ENCODE results near the gene RNF149.
"Not testable (repeated sequence)": the region's sequence is repeated elsewhere in the genome, so short reads cannot be mapped to it uniquely, and the experiment has no call there.

RNF149 gene

DNA sequence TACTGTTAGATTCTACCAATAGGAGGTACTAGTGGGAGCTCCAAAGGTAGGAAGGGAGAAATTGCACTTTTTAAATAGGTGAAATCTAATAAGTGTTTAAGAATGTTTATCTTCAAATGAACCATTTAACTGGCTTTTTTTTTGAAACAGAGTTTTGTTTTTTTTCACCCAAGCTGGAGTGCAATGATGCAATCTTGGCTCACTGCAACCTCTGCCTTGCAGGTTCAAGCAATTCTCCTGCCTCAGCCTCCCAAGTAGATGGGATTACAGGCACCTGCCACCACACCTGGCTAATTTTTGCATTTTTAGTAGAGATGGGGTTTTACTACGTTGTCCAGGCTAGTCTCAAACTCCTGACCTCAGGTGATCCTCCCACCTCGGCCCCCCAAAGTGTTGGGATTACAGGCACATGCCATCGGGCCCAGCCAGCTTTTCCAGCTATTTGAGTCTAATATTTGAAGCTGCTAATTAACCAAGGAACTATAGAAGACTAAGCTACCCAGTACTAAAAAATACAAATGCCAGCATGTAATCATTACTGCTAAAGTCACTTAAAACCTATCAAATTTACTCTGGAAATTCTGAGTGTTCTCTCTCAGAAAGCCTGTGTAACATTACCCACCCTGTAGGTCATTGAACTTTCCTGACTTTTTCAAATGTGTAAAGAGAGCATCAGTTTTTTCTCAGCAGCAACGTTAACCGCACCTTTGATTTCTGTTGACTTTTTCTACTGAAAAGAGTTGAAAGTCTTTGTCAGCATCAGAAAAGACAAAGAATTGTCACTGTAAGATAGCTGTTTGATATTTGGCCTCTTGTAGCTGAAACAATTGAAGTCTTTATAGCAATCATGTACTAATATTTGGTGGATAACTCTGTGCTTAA is 24.6 kb upstream of the RNF149 start:
- DNase-seq (ENCODE audit: low read depth in 4 of 4, low spot score in 1 of 4): no peak

DNA sequence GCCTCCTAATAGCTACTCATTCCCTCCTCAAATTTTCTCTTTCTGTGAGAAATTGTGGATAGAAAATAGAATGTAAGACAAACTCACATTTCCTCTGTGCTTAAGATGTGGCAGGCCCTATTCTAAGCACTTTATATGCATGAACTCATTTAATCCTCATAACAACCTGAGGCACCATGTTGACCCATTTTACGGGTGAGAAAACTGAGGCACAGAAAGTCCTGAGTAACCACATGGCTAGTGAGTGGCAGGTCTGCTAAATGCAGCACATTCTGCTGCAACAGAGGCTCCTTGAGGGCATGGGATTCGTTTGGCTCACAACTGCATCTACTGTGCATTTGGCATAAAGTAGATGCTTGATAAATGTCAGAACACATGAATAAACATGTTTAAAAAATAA is 22.7 kb upstream of the RNF149 start:
- DNase-seq (ENCODE audit: low read depth in 4 of 4, low spot score in 1 of 4): no peak

DNA sequence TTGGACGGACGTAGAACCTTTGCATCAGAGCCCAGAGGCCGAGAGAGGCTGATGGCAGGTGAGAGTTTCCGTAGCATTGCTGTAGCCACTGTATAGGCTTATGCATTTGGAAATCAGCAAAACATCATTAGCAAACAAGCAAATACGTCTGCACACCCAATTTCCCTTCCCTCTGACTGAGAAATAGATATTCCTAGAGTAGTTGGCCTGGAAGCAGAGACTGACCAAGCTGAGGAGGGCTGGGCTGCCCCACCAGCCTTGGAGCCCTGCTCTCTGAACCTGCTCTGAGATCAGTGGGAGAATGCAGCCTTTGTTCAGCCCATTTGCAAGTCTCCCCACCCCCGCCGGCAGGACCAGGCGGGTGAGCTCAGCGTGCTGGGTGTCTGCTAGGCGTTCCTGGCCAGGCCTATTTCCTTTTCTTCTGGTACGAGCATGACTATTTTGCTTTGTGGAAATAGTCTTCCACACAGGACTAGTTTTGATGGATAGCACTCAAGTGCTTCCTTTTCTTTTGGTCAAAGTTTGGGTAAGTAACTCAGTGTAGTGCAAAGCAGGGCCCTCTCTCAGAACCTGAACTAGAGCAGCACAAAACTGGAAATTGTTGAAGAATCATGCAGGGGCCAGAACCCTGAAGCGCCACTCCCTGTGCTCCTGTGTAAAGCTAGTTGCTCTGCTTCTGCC is 21.9 kb upstream of the RNF149 start:
- DNase-seq (ENCODE audit: low read depth in 4 of 4, low spot score in 1 of 4): peak in 1 of 4 experiments; percentile 14

DNA sequence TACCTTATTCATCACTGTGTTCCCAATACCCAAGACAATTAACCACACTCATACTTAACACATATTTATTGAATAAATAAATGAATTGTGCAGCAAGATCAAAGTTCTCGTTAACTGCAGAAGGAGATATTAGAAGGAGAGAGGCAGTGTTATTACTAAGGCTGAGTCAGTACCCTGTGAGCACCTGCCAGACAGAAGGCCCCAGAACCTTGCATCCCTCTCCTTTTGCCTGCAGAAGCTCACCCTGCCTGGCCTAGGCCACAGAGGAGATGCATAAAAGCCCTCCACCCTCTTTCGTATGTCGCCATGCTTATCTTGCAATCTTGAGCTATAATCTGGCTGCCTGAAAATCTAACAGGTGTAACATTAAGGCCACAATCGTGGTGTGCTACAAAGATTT is 20.5 kb upstream of the RNF149 start:
- no peak for DNase-seq (ENCODE audit: low read depth in 4 of 4, low spot score in 1 of 4)

DNA sequence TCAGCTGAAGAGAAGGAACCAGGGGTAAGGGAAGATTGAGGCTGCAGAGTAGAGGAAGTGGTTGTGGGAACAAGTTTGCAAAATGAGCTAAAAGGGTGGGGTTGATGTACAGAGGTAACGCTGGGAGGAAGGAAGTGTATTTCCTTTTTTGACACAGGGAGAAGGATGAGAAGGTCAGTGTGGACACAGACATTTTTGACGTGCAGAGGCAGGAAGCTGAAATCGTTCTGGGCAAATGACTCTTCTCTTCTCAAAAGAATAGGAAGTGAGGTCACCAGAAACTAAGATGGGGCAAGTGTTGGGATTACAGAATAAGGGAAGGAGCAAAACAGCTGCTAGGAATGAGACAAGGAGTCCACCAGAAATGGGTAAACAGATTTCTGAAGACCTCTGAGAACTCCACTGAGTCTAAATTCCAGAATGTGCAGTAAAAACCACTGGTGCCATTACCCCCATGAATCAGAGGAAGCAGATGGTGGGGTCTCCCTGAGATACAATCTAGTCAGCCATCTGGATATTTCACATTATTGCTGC is 20.0 kb upstream of the RNF149 start:
- no peak for DNase-seq (ENCODE audit: low read depth in 4 of 4, low spot score in 1 of 4)

DNA sequence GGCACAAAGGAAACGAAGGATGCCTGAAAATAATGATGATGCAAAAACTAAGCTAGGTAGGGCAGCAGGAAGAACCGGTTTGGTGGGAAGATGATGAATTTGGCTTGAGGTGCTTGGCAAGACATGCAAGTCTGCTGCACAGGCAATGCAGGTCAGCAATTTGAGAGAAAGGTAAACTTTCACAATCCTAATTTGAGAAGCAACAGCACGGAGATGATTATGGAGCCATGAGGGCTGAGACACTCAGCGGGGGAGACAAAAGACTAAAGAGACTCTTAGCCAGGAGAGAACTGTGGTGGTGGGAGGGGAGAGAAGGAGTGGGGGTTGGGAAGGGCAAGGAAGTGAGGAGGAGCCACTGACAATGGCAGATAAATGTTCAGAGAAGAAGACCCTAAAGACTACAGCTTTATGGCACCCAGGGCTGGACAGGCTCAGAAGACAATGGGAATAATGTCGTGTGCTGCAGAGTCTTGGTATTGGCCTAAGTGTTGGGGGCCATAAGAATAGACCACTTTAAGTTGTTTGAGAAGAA is 19.4 kb upstream of the RNF149 start:
- no peak for DNase-seq (ENCODE audit: low read depth in 4 of 4, low spot score in 1 of 4)

DNA sequence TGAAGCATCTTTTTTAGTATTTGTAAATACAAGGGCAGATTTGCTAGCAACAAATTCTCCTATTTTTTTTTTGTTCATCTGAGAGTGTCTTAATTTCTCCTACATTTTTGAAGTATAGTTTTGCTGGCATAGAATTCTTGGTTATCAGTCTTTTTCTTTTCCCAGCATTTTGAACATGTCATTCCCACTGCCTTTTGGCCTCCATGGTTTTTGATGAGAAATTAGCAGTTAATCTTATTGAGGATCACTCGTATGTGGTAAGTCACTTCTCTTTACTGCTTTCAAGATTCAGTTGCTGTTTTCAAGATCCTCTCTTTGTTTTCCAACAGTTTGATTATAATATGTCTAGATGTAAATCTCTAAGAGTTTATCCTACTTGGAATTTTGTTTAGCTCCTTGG is 16.9 kb upstream of the RNF149 start:
- DNase-seq (ENCODE audit: low read depth in 4 of 4, low spot score in 1 of 4): no peak

DNA sequence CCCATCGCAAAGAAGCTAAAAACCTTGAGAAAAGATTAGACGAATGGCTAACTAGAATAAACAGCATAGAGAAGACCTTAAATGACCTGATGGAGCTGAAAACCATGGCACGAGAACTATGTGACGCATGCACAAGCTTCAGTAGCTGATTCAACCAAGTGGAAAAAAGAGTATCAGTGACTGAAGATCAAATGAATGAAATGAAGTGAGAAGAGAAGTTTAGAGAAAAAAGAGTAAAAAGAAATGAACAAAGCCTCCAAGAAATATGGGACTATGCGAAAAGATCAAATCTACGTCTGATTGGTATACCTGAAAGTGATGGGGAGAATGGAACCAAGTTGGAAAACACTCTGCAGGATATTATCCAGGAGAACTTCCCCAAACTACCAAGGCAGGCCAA is 8.1 kb upstream of the RNF149 start:
- not testable (repeated sequence) for DNase-seq (ENCODE audit: low read depth in 4 of 4, low spot score in 1 of 4)

DNA sequence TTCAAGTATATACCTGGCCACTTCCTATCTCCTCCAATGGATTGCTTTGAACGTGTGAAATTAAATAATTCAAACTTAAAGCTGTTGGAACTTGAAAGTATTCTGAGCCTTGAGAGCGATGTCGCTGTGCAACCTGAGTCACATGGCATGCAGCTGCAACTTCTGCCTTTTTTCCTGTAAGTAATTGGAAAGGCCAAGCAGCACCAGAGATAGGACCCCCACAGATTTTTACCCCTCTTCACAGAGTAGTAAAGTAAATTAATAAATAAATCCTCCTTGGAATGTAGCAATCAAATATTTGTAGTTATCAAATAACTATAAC is 3.2 kb upstream of the RNF149 start:
- DNase-seq (ENCODE audit: low read depth in 4 of 4, low spot score in 1 of 4): no peak

DNA sequence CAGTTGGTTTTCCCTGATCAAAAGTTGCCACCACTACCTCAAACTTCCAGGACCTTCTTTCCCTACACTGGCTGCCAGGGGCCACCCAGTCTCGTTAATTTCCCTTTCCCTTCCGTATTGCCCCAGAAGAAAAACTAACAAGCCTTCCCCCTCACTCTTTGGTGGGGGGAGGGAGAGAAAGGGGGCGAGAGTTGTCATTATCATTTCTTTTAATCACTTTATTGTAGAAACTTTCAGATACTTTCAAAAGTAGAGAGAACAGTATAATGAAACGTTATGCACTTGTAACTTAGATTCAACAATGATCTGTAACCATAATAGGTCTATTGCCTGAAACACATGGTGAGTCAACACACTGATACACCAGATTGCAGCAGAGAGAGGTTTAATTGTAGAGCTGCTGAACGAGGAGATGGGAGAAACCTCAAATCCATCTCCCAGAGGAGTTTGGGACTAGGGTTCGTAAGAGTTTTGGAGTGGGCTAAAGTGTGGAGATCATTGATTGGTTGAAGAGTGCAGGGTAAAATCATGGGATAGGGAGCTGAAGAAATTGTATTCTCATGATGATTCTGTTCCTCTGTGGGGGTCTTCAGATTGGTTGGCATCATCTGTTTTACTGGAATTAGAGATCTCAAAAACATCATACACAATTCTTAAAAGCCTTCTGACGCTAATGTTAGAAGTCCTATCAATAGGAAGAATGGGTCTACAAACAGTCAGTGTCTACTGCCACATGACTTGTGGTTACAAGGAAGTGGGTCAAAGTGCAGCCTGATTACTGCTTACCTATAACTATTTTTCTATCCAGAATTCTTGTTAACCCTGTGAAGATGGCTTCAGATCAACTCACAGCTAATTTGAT is 2.6 kb upstream of the RNF149 start:
- no peak for DNase-seq (ENCODE audit: low read depth in 4 of 4, low spot score in 1 of 4)

DNA sequence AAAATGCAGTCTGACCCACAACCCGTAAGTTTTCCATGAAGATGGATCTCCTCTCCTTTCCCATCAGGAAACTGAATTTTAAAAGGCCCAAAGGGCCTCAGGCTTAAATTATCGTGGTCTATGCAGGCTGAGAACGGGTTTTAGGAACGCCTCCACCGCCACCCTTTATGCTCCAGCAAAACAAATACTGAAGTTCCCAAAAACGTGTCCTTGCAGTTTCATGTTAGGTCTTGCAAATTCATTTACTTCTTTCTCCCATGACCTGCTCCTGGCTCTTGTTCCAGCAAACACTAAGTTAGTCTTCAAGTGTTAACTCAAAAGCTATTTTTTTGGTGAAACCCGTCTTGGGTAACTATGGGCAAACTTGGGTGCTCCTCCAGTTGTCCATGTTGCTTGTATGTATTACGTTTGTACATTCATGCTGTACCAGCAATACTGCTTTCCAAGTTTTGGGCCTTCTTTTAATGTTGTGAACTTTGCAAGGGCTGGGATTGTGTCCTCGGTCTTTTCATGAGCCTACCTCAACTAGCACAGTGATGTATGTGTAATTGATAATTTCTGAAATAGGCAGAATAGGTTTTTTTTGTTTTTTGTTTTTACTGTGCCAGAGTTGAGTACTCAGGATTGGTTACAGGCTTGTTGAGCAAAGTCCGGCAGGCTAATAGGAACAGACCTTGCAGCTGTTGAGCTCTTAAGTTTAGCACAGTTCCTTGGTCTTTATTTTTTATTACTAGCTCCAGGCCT is 1.8 kb upstream of the RNF149 start:
- no peak for DNase-seq (ENCODE audit: low read depth in 4 of 4, low spot score in 1 of 4)

DNA sequence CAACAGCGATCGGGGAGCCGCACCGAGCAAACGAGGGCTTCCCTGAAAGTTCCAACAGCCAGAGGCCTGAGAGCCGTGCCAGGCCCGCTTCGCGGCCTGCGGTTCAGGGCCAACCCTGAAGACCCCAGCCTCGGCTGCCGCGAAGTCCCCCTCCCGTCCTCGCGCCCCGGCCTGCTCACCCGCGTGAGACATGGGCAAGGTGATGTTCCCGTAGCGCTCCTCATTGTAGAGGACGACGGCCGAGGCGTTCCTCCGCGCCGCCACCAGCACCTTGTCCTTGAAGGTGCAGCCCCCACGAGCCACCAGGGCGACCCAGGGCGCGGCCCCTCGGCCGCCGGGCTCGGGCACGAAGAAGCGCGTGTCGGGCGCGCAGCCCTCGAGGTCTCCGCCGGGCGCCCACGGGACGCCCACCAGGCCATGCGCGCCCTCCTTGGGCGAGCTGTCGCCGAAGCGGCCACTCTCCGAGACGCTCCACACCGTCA is 510 bp downstream of the RNF149 start:
- no peak for DNase-seq (ENCODE audit: low read depth in 4 of 4, low spot score in 1 of 4)

DNA sequence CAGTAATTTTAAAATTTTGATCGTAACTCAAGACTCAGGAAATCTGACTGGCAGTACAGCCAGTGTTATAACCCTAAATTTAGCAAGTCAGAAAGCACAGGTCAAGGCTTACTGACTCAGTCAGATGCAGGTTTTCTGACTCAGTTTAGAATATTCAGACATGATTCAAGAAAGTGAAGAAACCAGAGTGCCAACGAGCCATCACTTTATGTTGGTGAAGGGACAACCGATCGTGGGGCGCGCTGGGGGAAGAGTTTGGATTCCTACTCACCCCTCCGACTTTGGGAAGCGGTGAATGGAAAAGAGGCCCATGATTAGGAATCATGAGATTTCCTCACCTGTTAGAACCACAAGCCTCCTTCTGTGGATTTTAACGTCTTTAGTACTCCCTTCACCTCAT is 998 bp downstream of the RNF149 start:
- DNase-seq (ENCODE audit: low read depth in 4 of 4, low spot score in 1 of 4): no peak

DNA sequence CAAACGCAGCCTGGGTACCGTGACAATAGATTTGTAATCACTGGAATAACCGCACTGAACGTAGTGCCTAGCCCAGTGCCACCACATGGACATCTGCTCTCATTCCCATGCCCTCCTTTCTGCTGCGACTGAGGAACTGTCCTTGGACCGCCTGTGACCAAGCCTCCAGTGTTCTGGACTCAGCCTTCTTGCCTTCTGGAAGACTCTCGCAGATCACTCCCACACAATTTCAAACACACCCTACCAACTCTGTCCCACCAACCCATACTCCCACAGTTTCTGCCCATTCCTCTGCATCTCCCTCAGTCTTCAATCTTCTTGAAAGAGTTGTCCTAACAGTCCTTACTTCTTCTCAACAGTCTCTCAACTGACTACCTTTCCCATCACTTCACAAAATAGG is 2.1 kb downstream of the RNF149 start:
- no peak for DNase-seq (ENCODE audit: low read depth in 4 of 4, low spot score in 1 of 4)

DNA sequence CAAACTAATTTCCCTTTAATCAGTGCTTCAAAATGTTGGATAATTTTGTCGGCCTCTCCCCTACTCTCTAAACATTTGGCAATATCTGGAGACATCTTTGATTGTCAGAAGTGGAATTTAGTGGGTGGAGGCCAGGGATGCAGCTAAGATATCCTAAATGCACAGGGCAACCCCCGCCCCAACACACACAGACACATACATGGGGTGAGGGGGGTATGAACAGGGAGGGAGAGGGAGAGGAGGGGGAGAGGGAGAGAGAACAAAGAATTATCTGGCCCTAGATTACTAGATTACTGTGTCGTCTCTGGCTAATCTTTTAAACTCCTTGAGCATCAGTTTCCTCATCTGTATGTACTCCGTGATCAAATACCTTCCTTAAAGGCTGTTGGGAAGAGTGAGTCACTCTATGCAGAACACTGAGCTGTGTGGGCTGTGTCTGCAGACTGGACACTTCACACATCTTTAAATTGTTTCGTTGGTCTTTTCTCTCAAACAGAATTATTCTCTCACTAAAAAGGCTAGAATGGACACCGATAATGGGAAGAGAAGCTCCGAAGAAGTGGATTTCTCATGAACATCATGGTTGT is 2.9 kb downstream of the RNF149 start:
- no peak for DNase-seq (ENCODE audit: low read depth in 4 of 4, low spot score in 1 of 4)

DNA sequence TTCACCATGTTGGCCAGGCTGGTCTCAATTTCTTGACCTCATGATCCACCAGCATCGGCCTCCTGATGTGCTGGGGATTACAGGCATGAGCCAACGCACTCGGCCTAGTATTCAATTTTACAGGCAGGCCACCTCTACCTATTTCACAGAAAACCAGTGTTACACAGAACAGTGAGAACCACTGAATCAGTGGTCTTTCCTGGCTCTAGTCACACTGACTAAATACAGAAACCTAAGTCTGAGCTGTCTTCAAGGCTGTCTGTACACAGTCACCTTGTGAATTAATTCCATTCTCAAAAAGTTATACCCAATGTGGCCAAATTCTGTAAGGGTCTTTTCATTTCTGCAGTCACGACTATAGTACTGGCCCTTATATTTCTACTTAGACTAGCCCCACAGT is 3.5 kb downstream of the RNF149 start:
- DNase-seq (ENCODE audit: low read depth in 4 of 4, low spot score in 1 of 4): no peak

DNA sequence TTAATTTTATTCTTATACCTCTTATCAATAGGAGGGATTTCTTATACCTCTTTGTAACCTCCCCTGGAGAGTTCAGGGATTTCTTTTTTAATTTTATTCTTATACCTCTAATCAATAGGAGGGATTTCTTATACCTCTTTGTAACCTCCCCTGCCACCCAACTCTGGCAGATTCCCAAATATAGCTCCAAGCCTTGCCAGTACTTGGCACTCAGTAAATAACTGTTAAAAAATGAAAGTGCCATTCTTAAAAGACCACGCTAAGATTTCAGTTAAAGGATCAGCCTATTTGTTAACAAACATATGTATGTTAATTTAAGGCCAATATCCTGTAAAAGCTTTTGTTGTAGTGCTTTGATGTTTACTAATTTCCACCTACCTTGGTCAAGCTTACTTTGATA is 4.8 kb downstream of the RNF149 start:
- no peak for DNase-seq (ENCODE audit: low read depth in 4 of 4, low spot score in 1 of 4)

DNA sequence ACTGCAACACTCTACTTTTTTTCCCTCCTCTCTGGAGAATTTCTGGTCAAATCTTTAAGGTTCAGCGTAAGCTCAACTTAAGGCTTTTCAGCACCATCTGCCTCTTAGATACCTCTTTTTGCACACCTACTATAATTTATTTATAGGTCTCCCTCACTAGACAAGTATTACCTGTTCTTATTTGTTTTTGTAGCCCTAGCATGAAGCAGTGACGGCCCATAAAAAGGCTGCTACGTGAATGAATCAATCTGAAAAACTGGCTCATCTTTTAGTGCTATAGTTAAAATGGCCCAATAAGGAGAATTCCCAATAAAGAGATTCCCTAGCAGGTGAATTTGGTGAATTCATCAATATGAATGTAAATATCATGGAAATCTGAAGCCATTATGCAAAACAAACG is 6.5 kb downstream of the RNF149 start:
- no peak for DNase-seq (ENCODE audit: low read depth in 4 of 4, low spot score in 1 of 4)

DNA sequence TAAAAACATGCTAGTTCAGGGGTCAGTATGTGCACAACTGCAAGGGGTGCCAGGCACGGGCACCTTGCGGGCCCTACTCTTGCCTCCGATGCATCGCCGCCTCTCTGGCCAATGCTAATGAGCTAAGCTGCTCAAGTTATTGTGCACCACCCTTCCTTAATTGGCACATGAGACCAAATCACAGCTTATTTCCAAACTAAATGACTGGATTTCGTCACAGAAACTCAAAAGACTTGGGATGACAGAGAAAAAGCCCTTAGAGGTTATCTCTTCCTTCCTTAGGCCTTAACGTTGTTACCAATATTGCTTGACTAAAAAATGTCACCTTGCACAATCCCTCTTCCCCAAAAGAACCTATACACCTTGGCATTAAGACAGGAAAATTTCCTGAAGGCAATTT is 7.7 kb downstream of the RNF149 start:
- no peak for DNase-seq (ENCODE audit: low read depth in 4 of 4, low spot score in 1 of 4)

DNA sequence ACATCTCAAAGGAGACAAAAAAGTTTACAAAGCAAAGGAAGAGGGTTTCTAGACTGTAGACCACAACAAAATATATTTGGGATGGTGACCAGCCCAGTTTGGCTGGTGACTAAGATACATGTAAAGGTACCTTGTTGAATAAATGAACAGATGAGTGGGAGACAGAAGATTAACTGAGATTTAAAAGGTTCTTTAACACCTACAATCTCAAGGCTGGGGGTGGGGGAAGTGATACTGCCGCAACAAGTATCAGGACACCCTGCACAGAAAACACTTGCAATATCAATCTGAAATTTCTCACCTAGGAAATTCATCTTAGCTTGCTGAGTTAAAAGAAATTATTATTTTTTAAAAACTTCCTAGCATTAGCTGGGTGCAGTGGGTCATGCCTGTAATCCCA is 8.3 kb downstream of the RNF149 start:
- no peak for DNase-seq (ENCODE audit: low read depth in 4 of 4, low spot score in 1 of 4)
